HEK293T (cell line): ENCODE results near the gene LARP6.
"Not testable (repeated sequence)": the region's sequence is repeated elsewhere in the genome, so short reads cannot be mapped to it uniquely, and the experiment has no call there.

ENCODE experiments used
- CTBP1 ChIP-seq: fragments of 450-650 bp; IDR thresholded peaks from 2 replicates; pipeline ENCODE4 v1.6.1; 2016; ENCODE audit warnings: borderline replicate concordance
- SP1 ChIP-seq: fragments of 450-650 bp; IDR thresholded peaks from 2 replicates; pipeline ENCODE4 v1.6.1; 2017

DNA sequence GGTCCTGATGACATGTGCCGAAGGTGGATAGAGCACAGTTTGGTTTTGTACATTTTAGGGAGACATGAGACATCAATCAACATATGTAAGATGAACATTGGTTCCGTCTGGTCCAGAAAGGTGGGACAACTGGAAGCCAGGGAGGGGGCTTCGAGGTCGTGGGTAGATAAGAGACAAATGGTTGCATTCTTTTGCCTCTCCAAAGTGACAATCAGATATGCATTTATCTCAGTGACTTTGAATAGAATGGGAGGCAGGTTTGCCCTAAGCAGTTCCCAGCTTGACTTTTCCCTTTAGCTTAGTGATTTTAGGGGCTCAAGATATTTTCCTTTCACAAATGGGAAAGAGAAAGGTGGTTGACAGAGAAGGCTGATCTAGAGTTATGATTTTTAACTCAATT is 38.9 kb downstream of the LARP6 start:
- not testable (repeated sequence) for TF ChIP-seq SP1, CTBP1
